ENCODE results near the gene HCRTR1.

Gene HCRTR1

GRCh38 chr1:31628931-31629556, 11.6 kb downstream of the HCRTR1 start:
- no peak for DNase-seq (ENCODE audit: low read depth)
- TF ChIP-seq CTCF (IDR thresholded peaks at IDR 0.05; ENCODE audit: low read depth, low read length, missing control alignments), result no peak
- no peak overlapping the region for H3K4me3 ChIP-seq (ENCODE audit: low read depth, low read length)

DNA sequence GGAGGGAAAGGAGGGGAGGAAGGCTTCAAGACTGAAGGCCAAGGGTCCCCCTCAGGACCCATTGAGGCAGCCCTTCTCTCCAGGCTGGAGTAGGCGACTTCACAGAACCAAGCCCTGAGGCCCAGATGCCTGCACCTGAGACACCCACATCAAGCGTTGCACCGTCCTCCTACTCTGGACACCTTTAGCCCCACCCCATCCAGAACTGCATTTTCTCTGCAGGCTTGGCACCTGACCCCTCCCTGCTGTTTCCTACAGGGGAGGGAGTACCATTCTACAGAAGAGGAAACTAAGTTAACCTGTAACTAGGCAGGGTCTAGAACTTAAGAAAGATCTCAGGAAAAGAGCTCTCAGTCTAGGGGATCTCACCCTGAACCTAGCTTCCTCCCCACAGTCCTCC, 15.2 kb downstream of the HCRTR1 start:
- DNase-seq (ENCODE audit: low read depth), result no peak
- no peak for TF ChIP-seq CTCF (IDR thresholded peaks at IDR 0.05; ENCODE audit: low read depth, low read length, missing control alignments)
- no peak overlapping the region for H3K4me3 ChIP-seq (ENCODE audit: low read depth, low read length)

DNA sequence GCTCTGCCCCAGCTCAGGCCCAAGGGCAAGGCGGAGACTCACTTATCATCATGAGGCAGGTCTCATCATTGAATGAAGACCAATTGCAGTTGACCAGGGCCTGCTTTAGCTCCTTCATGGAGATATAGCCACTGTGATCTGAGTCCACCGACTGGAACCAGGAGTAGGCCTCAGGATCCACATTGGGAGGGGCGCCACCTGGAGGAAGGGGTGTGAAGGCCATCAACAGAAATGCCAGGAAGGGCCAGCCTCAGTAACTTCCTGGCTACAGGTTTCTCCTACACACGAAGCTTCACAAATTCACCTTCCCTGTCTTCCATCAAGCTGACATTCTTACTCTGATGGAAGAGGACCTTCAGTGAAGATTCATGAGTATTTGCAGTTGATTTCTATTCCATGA, 15.6 kb downstream of the HCRTR1 start:
- no peak overlapping the region for H3K4me3 ChIP-seq (ENCODE audit: low read depth, low read length)
- peak; percentile 62 for TF ChIP-seq CTCF (IDR thresholded peaks at IDR 0.05; ENCODE audit: low read depth, low read length, missing control alignments)
- no peak for DNase-seq (ENCODE audit: low read depth)

DNA sequence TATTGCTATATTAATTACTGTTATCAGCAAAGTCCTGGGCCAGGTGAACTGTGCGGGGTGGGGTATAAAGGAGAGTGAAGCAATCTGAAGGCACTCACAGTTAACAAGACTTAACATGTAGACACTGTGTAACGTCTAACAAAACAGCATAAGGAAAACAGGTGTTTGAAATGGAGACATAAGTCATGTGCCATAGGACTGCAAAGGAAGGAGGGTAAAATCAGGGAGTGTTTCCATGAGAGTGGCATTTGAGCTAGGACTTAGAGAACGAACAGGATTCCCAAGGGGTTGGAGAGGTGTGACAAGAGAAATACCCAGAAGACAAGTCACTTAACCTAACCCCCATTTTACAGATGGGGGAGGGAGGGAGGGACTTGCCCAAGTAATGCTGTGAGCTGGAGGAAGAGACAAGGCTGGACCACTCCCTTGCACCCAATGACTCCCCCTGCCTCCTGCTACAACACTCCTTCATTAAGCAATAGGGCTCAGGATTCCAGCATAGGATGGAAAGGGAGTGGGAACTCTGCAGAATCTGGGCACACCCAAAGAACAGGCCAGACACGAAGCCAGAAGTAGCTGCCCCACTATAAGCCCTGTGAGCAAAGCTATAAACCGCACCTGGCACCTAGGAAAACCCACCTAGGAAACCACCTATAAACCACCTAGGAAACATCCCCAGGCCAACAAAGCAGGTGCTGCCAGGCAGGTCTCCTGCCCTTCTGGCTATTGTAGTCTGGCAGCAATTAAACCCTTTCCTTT, 20.6 kb downstream of the HCRTR1 start:
- no peak overlapping the region for H3K4me3 ChIP-seq (ENCODE audit: low read depth, low read length)
- TF ChIP-seq CTCF (IDR thresholded peaks at IDR 0.05; ENCODE audit: low read depth, low read length, missing control alignments), result no peak
- DNase-seq (ENCODE audit: low read depth), result no peak

DNA sequence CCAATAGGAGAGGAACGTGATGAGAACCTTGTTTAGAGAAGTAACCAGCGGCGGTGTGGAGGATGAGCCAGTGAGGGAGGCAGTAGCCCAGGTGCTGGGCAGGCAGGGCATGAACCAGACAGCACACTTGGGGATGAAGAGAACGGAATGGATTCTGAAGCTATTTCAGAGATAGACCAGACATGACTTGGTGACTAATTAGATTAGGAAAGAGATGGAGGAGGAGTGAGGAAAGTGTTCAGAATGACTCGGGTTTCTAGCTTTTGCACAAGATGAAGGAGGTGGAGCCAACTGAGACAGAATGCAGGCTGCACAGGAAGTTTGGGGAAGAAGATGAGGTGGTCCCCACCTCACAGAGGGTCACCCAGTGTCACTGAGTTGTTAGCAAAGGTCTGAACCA, 22.1 kb downstream of the HCRTR1 start:
- H3K4me3 ChIP-seq (ENCODE audit: low read depth, low read length), result no peak overlapping the region
- no peak for TF ChIP-seq CTCF (IDR thresholded peaks at IDR 0.05; ENCODE audit: low read depth, low read length, missing control alignments)
- no peak for DNase-seq (ENCODE audit: low read depth)

- DNase-seq (ENCODE audit: low read depth), result no peak
- H3K4me3 ChIP-seq (ENCODE audit: low read depth, low read length), result no peak overlapping the region
- TF ChIP-seq CTCF (IDR thresholded peaks at IDR 0.05; ENCODE audit: low read depth, low read length, missing control alignments), result no peak
These were observed 22.7 kb downstream of the HCRTR1 start for GRCh38 chr1:31640179-31640578.

DNA sequence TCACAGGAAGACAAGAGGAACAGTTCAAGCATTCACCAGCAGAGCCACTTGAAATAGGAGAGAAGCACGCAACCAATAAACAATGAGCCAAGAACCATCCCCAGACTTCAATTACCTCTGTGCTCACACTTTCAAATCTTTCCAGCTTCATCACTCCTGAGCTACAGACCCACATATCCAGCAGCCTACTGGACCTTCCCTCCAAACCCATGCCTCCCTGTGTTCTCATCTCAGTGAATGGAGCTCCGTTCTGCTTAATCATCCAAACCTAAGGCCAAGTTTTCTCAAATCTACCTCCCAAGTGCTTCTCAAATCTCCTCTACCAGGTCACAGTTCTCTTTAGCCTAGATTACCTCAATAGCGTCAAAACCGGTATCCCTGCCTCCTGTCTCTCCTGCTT, 23.5 kb downstream of the HCRTR1 start:
- no peak for TF ChIP-seq CTCF (IDR thresholded peaks at IDR 0.05; ENCODE audit: low read depth, low read length, missing control alignments)
- no peak for DNase-seq (ENCODE audit: low read depth)

More for the DNA sequence above, 23.5 kb downstream of the HCRTR1 start:
- no peak overlapping the region for H3K4me3 ChIP-seq (ENCODE audit: low read depth, low read length)

Data from GM12864 (cell line).